ENCODE measurements around the gene SPATA9. TPM values are rescaled to one million over a fixed set of nuclear protein-coding genes. Genes with fewer than 3 reads are reported as not detected.

The SPATA9 gene
- total and polyA plus RNA-seq, 4 donors: 0.28 to 0.49 TPM; not detected in 2

DNA sequence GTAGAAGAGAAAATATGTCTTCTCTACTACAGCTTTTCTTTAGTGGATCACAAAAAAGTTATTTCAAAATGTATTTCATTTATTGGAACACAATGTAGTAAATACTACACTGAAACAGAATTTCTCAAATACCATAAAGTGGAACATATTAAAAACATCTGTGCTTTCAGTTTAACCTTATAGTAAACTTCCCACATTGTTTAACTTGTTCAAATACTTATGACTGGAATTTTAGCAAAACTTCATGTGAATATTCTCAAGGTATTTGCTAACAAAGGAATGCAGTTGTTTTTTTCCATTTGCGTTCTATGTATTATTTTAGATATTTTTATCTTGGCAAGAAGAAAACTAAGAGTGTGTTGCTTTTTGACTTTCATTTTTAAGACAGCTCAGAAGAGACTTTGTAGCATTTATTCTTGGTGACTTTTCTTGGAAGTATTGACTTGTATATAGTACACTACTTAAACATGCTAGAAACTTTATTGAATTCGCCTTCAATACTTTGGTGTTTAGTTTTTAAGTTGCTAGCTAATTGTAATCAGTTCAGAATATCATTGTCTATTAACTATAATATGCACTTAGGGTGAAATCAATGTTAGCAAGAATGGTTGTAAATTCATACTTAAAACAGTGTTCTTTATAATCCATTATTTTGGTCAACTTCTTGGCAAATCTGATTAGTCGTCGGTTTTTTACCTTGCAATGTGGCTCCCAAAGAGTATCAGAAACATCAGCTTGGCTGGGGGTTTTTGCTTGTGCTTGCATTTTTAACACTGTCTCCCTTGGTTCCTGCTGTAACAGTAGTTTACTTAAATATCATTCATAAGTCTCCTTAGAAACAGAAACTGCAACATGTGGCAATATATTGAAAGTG is 43.4 kb upstream of the SPATA9 start:
- Histone ChIP-seq H3K4me1 (ENCODE audit: control insufficient read depth in 4 of 4, insufficient read depth in 4 of 4, low read length in 3 of 4) (peaks cover 1 to 10% (median 5%) of the 10 kb centered on the region in 4 donors), H3K9me3 (ENCODE audit: control insufficient read depth in 4 of 4, low read length in 3 of 4) (no peaks in the 10 kb centered on the region), H3K4me3 (ENCODE audit: low read depth in 1 of 3, low read length in 3 of 3) (no peak overlapping the region), H3K36me3 (ENCODE audit: control insufficient read depth in 4 of 4, insufficient read depth in 3 of 4, low read depth in 1 of 4, low read length in 3 of 4) (no peaks in the 10 kb centered on the region), H3K27ac (ENCODE audit: low read depth in 1 of 2, low read length in 2 of 2) (no peak overlapping the region), H3K27me3 (ENCODE audit: control insufficient read depth in 4 of 4, insufficient read depth in 4 of 4, low read length in 3 of 4) (no peaks in the 10 kb centered on the region), H3K9ac (ENCODE audit: low read depth in 1 of 2, low read length in 2 of 2) (peak overlapping the region in 1 of 2 donors; percentile 6)
- TF ChIP-seq TAF1 (conservative IDR thresholded peaks at IDR 0.05): no peak
- TF ChIP-seq HNF4G (IDR thresholded peaks at IDR 0.05): no peak
- no peak for TF ChIP-seq NR2F2 (IDR thresholded peaks at IDR 0.05)
- no peak for TF ChIP-seq REST (IDR thresholded peaks at IDR 0.05)
- no peak for TF ChIP-seq FOXA1 (IDR thresholded peaks at IDR 0.05)
- no peak for TF ChIP-seq YY1 (IDR thresholded peaks at IDR 0.05)
- TF ChIP-seq HNF4A (conservative IDR thresholded peaks at IDR 0.05): no peak
- no peak for TF ChIP-seq FOXA2 (IDR thresholded peaks at IDR 0.05)
- TF ChIP-seq RAD21 (IDR thresholded peaks at IDR 0.05): no peak
- TF ChIP-seq RXRA (IDR thresholded peaks at IDR 0.05): no peak
- no peak for TF ChIP-seq SP1 (IDR thresholded peaks at IDR 0.05)
- TF ChIP-seq GABPA (IDR thresholded peaks at IDR 0.05 in 1 of 2, conservative IDR thresholded peaks at IDR 0.05 in 1 of 2): no peak
- TF ChIP-seq, protein P1, sequence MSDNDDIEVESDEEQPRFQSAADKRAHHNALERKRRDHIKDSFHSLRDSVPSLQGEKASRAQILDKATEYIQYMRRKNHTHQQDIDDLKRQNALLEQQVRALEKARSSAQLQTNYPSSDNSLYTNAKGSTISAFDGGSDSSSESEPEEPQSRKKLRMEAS (IDR thresholded peaks at IDR 0.05): no peak
- 85% methylated on average over 4 of the region's 4 CpGs for WGBS
- DNase-seq (ENCODE audit: low spot score): no peak

DNA sequence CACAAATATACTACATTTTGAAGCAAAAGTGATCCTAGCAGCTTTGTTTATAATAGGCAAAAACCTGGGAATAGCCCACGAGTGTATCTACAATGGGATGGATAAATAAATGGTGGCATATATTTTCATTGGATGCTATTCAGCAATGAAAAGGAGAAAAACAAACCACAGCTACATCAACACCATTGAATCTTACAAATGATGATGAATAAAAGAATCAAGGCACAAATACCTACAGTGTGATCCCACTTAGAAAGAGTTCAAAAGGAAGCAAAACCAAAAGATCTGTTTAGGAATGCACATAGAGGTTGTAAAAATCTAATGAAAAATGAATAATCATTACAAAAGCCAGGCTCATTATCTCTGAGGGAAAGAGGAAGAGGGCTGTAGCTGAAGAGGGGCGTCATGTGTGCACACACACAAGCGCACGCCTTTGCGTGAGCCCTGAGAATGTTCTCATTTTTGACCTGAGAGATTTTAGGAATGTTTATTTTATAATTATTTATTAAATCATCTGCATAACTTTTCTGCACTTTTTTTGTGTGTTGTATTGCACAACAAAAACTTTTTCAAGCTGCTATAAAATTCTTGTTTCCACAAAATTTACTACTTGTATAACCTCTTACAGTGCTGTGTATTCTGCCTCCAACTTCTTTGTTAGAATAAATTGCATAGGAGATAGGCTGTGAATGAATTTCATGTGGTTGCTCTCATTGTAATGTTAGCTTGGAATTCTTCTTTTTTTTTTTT is 42.5 kb upstream of the SPATA9 start:
- H3K4me1 ChIP-seq (ENCODE audit: control insufficient read depth in 4 of 4, insufficient read depth in 4 of 4, low read length in 3 of 4): peaks cover 1 to 5% (median 3%) of the 10 kb centered on the region in 4 donors
- DNase-seq (ENCODE audit: low spot score): no peak
- H3K27me3 ChIP-seq (ENCODE audit: control insufficient read depth in 4 of 4, insufficient read depth in 4 of 4, low read length in 3 of 4): no peaks in the 10 kb centered on the region
- H3K9ac ChIP-seq (ENCODE audit: low read depth in 1 of 2, low read length in 2 of 2): no peak overlapping the region
- H3K36me3 ChIP-seq (ENCODE audit: control insufficient read depth in 4 of 4, insufficient read depth in 3 of 4, low read depth in 1 of 4, low read length in 3 of 4): no peaks in the 10 kb centered on the region
- H3K4me3 ChIP-seq (ENCODE audit: low read depth in 1 of 3, low read length in 3 of 3): no peak overlapping the region
- H3K27ac ChIP-seq (ENCODE audit: low read depth in 1 of 2, low read length in 2 of 2): no peak overlapping the region
- TF ChIP-seq FOXA1 (IDR thresholded peaks at IDR 0.05): no peak
- no peak for TF ChIP-seq EGR1 (IDR thresholded peaks at IDR 0.05; ENCODE audit: low read depth in 2 of 2)
- TF ChIP-seq ATF3 (IDR thresholded peaks at IDR 0.05): no peak
- no peaks in the 10 kb centered on the region for H3K9me3 ChIP-seq (ENCODE audit: control insufficient read depth in 4 of 4, low read length in 3 of 4)
- 83% methylated on average over 5 of the region's 5 CpGs for WGBS

All from liver (tissue), 9 donors.